HFF-Myc (cell line): ENCODE measurements around the gene GAL3ST1.
"Not testable (repeated sequence)": the region's sequence is repeated elsewhere in the genome, so short reads cannot be mapped to it uniquely, and the experiment has no call there.

Experiments used
- DNase-seq: peaks from one replicate; pipeline ENCODE4 v3.0.0-alpha.2; 2011; ENCODE audit warnings: low read depth; ENCODE audit errors: extremely low read depth
- H3K4me3 ChIP-seq: replicated peaks from 2 replicates; pipeline ENCODE4 v1.5.1; 2011; ENCODE audit warnings: low read depth, mild to moderate bottlenecking, control low read depth, low read length
- CTCF ChIP-seq: IDR thresholded peaks from 2 replicates; pipeline ENCODE4 v1.5.1; 2012; ENCODE audit warnings: mild to moderate bottlenecking, low read depth, low read length, control low read depth; ENCODE audit errors: missing control alignments

The GAL3ST1 gene

GRCh38 chr22:30559889-30560288, 14.6 kb downstream of the GAL3ST1 start:
- no peak for DNase-seq
- TF ChIP-seq CTCF, result no peak
- no peak overlapping the region for H3K4me3 ChIP-seq

- no peak for DNase-seq
- TF ChIP-seq CTCF, result no peak
- H3K4me3 ChIP-seq, result no peak overlapping the region
Measured at GRCh38 chr22:30557243-30557642, 17.2 kb downstream of the GAL3ST1 start.

- DNase-seq, result no peak
- H3K4me3 ChIP-seq, result no peak overlapping the region
- TF ChIP-seq CTCF, result no peak
Measured at GRCh38 chr22:30556388-30556787, 18.1 kb downstream of the GAL3ST1 start.

- no peak overlapping the region for H3K4me3 ChIP-seq
- no peak for TF ChIP-seq CTCF
- DNase-seq, result no peak
Measured at GRCh38 chr22:30555282-30556210, 18.9 kb downstream of the GAL3ST1 start.

- H3K4me3 ChIP-seq, result no peak overlapping the region
- no peak for DNase-seq
- no peak for TF ChIP-seq CTCF
Measured at GRCh38 chr22:30553971-30554370, 20.5 kb downstream of the GAL3ST1 start.

- no peak for TF ChIP-seq CTCF
- H3K4me3 ChIP-seq, result no peak overlapping the region
- no peak for DNase-seq
Measured at GRCh38 chr22:30552719-30553118, 21.7 kb downstream of the GAL3ST1 start.

- H3K4me3 ChIP-seq, DNase-seq: not testable (repeated sequence)
Measured at GRCh38 chr22:30551813-30552212, 22.7 kb downstream of the GAL3ST1 start.
